ENCODE results near the gene OPCML. TPM values are rescaled to one million over a fixed set of nuclear protein-coding genes. Genes with fewer than 3 reads are reported as not detected.

Gene OPCML
- total RNA-seq, 4 donors from 2014 or later, result 0.16 TPM; not detected in 3

DNA sequence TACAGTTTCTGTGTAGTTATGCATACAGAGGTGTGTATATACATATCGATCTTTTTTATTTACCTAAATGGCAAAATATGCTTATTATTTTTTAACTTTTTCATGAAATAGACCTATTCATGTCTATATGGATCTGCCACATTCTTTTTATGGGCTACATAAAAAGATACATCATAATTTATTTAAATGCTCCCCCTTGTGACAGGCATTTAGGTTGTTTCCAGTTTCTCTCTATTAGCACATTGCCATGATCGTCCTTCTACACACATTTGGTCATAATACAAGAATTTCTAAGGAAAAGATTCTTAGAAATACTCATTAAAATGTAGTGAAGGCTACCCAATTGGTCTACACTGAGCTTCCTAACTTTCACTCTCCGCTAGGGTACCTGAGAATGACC lies 1067.4 kb downstream of the OPCML start:
- no peak for TF ChIP-seq POLR2A (IDR thresholded peaks at IDR 0.05)
- TF ChIP-seq, protein P1, sequence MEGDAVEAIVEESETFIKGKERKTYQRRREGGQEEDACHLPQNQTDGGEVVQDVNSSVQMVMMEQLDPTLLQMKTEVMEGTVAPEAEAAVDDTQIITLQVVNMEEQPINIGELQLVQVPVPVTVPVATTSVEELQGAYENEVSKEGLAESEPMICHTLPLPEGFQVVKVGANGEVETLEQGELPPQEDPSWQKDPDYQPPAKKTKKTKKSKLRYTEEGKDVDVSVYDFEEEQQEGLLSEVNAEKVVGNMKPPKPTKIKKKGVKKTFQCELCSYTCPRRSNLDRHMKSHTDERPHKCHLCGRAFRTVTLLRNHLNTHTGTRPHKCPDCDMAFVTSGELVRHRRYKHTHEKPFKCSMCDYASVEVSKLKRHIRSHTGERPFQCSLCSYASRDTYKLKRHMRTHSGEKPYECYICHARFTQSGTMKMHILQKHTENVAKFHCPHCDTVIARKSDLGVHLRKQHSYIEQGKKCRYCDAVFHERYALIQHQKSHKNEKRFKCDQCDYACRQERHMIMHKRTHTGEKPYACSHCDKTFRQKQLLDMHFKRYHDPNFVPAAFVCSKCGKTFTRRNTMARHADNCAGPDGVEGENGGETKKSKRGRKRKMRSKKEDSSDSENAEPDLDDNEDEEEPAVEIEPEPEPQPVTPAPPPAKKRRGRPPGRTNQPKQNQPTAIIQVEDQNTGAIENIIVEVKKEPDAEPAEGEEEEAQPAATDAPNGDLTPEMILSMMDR (IDR thresholded peaks at IDR 0.05), result no peak
- H3K4me3 ChIP-seq (ENCODE audit: low read depth, poor library complexity, severe bottlenecking), result no peak overlapping the region
- WGBS, 2 donors, result 74% methylated on average over 3 of the region's 3 CpGs
- no peak for DNase-seq (ENCODE audit: low spot score in 2 of 2)
- intact Hi-C loops (cut with DNase I; ENCODE audit: low total_unique reads), result no loop called here

DNA sequence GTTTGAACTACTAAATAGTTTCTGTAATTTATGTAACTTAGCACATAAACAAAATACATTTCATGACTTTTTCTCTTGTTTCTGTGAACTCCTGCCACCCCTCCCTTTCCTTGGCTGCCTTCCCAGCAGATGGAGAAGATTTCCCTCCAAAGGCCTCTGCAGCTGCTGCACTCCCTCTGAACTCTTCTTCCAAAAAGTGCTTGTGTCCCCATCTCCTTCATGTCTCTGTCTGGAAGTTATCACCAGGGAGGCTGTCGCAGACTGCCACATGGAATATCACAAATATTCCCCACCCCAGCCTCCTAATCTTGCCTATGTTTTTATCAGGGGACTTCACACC lies 1068.3 kb downstream of the OPCML start:
- no peak for DNase-seq (ENCODE audit: low spot score in 2 of 2)
- no peak overlapping the region for H3K4me3 ChIP-seq (ENCODE audit: low read depth, poor library complexity, severe bottlenecking)
- TF ChIP-seq, protein P1 (IDR thresholded peaks at IDR 0.05), result no peak
- intact Hi-C loops (cut with DNase I; ENCODE audit: low total_unique reads), result no loop called here
- WGBS, 2 donors, result 21 to 48% methylated on average over 1 of the region's 1 CpG

DNA sequence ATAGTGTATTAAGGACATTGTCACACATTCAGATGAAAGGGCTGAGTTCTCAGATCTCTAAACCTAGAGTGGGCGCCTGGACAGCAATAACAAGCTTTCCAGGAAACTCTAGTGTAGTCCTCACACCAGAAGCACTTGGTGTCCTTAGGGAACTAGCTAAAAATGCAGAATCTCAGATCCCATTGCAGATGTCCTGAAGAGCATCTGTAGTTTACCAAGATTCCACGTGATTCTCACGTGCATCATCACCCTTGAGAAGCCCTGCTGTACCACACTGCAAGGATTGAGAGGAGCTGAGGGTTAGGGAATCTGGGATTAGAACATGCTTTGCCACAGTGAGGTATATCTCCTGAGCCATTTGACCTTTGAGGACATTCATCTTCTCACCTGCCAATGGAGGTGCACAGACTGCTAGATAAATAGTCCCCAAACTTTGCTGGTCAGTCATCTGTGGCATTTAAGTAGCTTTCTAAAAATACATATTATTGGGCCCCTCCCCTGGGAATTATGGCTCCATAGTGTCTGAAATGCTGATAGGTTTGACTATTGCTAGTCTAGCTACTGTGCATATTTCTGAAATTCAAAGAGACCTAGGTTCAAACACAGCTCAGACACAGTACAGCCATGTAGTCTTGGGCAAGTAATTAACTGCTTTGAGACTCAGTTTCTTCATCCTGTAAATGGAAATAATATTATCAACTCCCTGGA lies 1068.9 kb downstream of the OPCML start:
- 80 to 82% methylated on average over 3 of the region's 3 CpGs for WGBS, 2 donors
- no peak for DNase-seq (ENCODE audit: low spot score in 2 of 2)
- intact Hi-C loops (cut with DNase I; ENCODE audit: low total_unique reads), result no loop called here
- no peak overlapping the region for H3K4me3 ChIP-seq (ENCODE audit: low read depth, poor library complexity, severe bottlenecking)
- TF ChIP-seq, protein P1 (IDR thresholded peaks at IDR 0.05), result no peak
- TF ChIP-seq POLR2A (IDR thresholded peaks at IDR 0.05), result no peak

DNA sequence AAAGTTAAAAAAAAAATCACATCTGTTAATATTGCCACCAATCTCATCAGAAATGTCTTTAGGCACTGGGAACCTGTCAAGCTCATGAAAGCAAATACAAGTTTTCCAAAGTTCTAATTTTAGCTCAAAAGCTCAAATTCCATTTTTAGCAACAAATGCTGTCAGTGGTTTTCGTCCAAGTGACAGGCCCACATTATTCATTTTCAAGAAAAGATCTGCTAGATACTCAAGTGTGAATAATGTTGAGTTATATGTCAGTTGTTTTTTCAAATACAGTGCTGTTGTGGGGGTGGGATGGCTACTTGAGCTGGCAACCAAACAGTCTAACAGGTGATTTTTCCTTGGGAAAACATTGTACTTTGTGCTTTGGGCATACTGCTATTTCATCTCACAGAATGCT lies 1072.6 kb downstream of the OPCML start:
- intact Hi-C loops (cut with DNase I; ENCODE audit: low total_unique reads), result no loop called here
- TF ChIP-seq POLR2A (IDR thresholded peaks at IDR 0.05), result no peak
- TF ChIP-seq, protein P1 (IDR thresholded peaks at IDR 0.05), result no peak
- WGBS, 2 donors, result 39 to 66% methylated on average over 1 of the region's 1 CpG

DNA sequence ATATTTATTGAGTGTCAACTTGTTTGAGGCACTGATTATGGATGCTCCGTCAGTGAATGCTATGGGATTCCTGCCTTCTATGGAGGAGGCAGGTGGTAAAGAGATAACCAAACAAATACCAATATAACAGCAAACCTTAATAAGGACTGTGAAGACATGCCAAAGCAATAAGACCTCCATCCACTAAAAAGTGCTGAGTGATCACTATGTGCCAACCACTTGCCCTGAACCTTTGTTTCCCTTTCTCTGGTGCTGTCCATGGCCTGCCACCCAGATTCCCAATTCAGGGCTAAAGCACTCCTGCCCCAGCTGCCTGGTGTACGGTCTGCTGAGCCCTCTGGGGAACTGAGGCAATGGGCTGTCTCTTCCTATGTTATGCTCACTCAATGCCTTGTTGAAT lies 1074.9 kb downstream of the OPCML start:
- no peak for DNase-seq (ENCODE audit: low spot score in 2 of 2)
- no peak overlapping the region for H3K4me3 ChIP-seq (ENCODE audit: low read depth, poor library complexity, severe bottlenecking)
- TF ChIP-seq, protein P1 (IDR thresholded peaks at IDR 0.05), result no peak
- no peak for TF ChIP-seq POLR2A (IDR thresholded peaks at IDR 0.05)
- 64 to 79% methylated on average over 2 of the region's 2 CpGs for WGBS, 2 donors
- intact Hi-C loops (cut with DNase I; ENCODE audit: low total_unique reads), result no loop called here

More for the DNA sequence above, 1072.6 kb downstream of the OPCML start:
- no peak overlapping the region for H3K4me3 ChIP-seq (ENCODE audit: low read depth, poor library complexity, severe bottlenecking)
- no peak for DNase-seq (ENCODE audit: low spot score in 2 of 2)

DNA sequence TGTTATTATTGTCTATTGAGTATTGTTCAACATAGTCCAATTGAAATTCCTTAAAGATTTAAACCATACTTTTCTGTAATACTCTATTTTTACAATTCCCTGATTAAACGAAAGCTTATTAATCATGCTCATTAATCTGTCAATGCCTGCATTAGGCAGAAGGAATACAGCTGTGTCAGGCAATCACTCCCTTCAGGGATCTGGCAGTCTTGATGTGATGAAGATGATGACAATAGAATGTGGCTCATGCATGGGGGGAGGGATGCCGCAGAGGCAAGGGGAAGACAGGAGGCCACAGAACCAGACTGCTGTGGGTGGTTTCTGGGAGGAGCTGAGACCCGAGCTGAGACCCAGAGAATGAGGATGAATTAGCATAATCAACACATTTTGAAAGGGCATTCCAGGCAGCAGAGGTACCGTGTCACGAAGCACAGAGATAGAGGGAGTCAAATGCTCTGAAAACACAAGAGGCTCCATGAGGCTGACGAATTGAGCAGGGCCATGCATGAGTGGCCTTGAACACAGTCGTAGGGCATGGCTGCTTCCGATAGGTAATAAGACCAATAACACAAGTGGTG lies 1075.5 kb downstream of the OPCML start:
- TF ChIP-seq, protein P1 (IDR thresholded peaks at IDR 0.05), result no peak
- intact Hi-C loops (cut with DNase I; ENCODE audit: low total_unique reads), result no loop called here
- no peak for DNase-seq (ENCODE audit: low spot score in 2 of 2)
- H3K4me3 ChIP-seq (ENCODE audit: low read depth, poor library complexity, severe bottlenecking), result no peak overlapping the region
- 66 to 68% methylated on average over 8 of the region's 8 CpGs for WGBS, 2 donors

All from lower leg skin (tissue), 4 donors.